Cardiac muscle cell (in vitro differentiated cells and primary cell): Measurements from ENCODE around the gene MMP15. TPM values are rescaled to one million over a fixed set of nuclear protein-coding genes. Genes with fewer than 3 reads are reported as not detected.

ENCODE experiments used
- DNase-seq, 2 donors: peaks; one replicate each; pipeline versions ENCODE4 v3.0.0 to v3.0.0-alpha.2; 2010 to 2017; ENCODE audit warnings: low read depth in 1 of 2, low spot score in 1 of 2
- H3K27ac ChIP-seq: fragments of 200-600 bp; sonication (generic); 2 replicates; pipeline ENCODE4 v1.5.1; 2016
- H3K27me3 ChIP-seq: fragments of 200-600 bp; sonication (generic); 2 replicates; pipeline ENCODE4 v1.6.0; 2016; ENCODE audit warnings: control low read depth
- H3K36me3 ChIP-seq: fragments of 200-600 bp; sonication (generic); 2 replicates; pipeline ENCODE4 v1.5.1; 2016; ENCODE audit warnings: control low read depth
- H3K4me1 ChIP-seq: fragments of 200-600 bp; sonication (generic); 2 replicates; pipeline ENCODE4 v1.8.1; 2017; ENCODE audit warnings: low read depth, mild to moderate bottlenecking, mixed run types
- H3K4me3 ChIP-seq: fragments of 200-600 bp; sonication (generic); 2 replicates; pipeline ENCODE4 v1.5.1; 2016; ENCODE audit warnings: mild to moderate bottlenecking
- H3K9me3 ChIP-seq: fragments of 200-600 bp; sonication (generic); 2 replicates; pipeline ENCODE4 v1.5.1; 2017; ENCODE audit warnings: low read depth, mild to moderate bottlenecking, control low read depth
- CTCF ChIP-seq: IDR thresholded peaks from 2 replicates; pipeline ENCODE4 v1.5.1; 2012; ENCODE audit warnings: low read depth, mild to moderate bottlenecking, low read length
- polyA plus RNA-seq: library from polyadenylated mRNA; unstranded; fragments of >200 nt; fragmentation: Nextera tagmentation; extraction: Ambion mirVana; gene quantifications from 2 replicates; pipeline ENCODE4 v1.2.1, GENCODE V29; 2016
- total RNA-seq: library from RNA; depleted of rRNA; stranded (reverse); fragments of >200 nt; gene quantifications from 2 replicates; pipeline ENCODE4 v1.2.3, GENCODE V29; 2016

MMP15 gene
- total and polyA plus RNA-seq, 2 experiments from 2014 or later, result 317 to 473 TPM

- DNase-seq, result no peak
- TF ChIP-seq CTCF, result no peak
- no peak overlapping the region for H3K4me3 ChIP-seq
- no peaks in the 10 kb centered on the region for H3K9me3 ChIP-seq
- H3K27ac ChIP-seq, result peak overlapping the region; percentile 94
- H3K27me3 ChIP-seq, result no peaks in the 10 kb centered on the region
- H3K36me3 ChIP-seq, result peaks cover 44% of the 10 kb centered on the region
- H3K4me1 ChIP-seq, result peaks cover 49% of the 10 kb centered on the region
Observed at GRCh38 chr16:58037365-58038057, 12.0 kb downstream of the MMP15 start.

- no peaks in the 10 kb centered on the region for H3K9me3 ChIP-seq
- peaks cover 51% of the 10 kb centered on the region for H3K36me3 ChIP-seq
- peaks cover 46% of the 10 kb centered on the region for H3K4me1 ChIP-seq
- peak overlapping the region; percentile 94 for H3K27ac ChIP-seq
- TF ChIP-seq CTCF, result no peak
- no peak for DNase-seq
- no peak overlapping the region for H3K4me3 ChIP-seq
- H3K27me3 ChIP-seq, result no peaks in the 10 kb centered on the region
Observed at GRCh38 chr16:58038219-58038641, 12.7 kb downstream of the MMP15 start.

- Histone ChIP-seq H3K27ac (peak overlapping the region; percentile 96), H3K4me1 (peaks cover 31% of the 10 kb centered on the region), H3K27me3 (no peaks in the 10 kb centered on the region), H3K9me3 (no peaks in the 10 kb centered on the region), H3K4me3 (no peak overlapping the region), H3K36me3 (peaks cover 68% of the 10 kb centered on the region)
- TF ChIP-seq CTCF, result no peak
- no peak for DNase-seq
Observed at GRCh38 chr16:58039829-58040495, 14.4 kb downstream of the MMP15 start.

GRCh38 chr16:58040496-58040846, 14.9 kb downstream of the MMP15 start:
- Histone ChIP-seq H3K27ac (peak overlapping the region; percentile 96), H3K9me3 (no peaks in the 10 kb centered on the region), H3K4me3 (no peak overlapping the region), H3K27me3 (no peaks in the 10 kb centered on the region), H3K4me1 (peaks cover 26% of the 10 kb centered on the region), H3K36me3 (peaks cover 73% of the 10 kb centered on the region)
- TF ChIP-seq CTCF, result no peak
- DNase-seq, result no peak

GRCh38 chr16:58040945-58041627, 15.5 kb downstream of the MMP15 start:
- peaks cover 20% of the 10 kb centered on the region for H3K4me1 ChIP-seq
- H3K9me3 ChIP-seq, result no peaks in the 10 kb centered on the region
- no peak overlapping the region for H3K4me3 ChIP-seq
- H3K36me3 ChIP-seq, result peaks cover 74% of the 10 kb centered on the region
- no peak for TF ChIP-seq CTCF
- peak overlapping the region; percentile 96 for H3K27ac ChIP-seq
- H3K27me3 ChIP-seq, result no peaks in the 10 kb centered on the region
- no peak for DNase-seq
